DMS53 (cell line): ENCODE measurements around the gene PPIL6.
A peak's percentile ranks its signal among the peaks of the same experiment; 100 is the strongest.

Experiments used
- DNase-seq: peaks from one replicate; lab custom pipeline; 2025; lab: John Stamatoyannopoulos, UW

Gene PPIL6

DNA sequence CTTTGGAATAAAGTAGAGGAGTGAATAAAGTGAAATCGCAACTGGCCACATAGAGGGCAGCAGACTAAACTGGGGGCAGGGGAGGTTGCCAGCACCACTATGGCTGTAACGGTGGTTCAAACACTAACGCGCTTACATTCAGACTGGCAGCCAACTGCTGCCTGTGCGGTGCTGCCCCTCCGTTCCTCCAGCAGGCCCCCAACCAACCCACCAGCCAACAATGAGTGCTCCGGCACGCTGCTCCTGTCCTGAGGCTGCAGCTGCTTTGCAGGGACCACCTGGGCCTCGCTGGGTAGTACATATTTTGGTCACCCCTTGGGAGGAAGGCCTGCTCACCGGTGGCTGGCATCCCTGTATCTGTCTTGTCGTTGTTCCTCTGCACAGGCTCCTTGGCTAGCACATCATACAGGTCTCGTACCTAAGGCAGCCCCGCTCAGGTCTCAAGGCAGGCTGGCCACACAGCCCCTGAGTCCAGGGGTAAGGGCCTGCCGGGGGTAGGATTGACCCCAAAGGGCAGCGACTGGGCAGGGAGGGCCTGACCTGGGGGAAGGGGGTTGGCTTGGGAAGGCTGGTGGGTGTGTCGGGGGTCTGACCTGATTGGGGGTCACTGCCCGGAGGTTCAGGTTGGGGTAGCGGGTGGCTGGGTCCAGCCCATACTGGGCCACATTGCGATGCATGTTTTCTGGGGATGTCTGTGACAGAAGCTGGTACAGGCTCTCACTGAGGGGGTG lies 8.8 kb upstream of the PPIL6 start:
- DNase-seq: no peak

DNA sequence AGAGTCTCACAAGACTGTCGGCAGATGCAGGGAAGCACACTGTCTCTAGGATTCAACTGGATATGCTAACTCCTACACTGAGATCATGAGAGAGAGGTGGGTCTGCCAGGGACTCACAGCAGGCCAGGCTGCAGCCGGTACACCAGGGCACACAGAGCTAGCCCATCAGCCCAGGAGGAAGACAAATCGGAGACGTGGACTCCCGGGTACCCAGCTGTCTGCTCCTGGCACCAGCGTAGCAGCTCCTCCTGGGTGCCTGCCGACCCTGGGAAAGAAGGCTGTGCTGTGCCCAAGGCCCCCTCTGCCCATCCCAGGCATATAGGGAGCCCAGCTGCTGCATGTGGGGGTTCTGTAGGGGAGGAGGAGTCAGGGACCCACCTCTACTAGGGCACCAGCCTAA lies 8.2 kb upstream of the PPIL6 start:
- DNase-seq: no peak

DNA sequence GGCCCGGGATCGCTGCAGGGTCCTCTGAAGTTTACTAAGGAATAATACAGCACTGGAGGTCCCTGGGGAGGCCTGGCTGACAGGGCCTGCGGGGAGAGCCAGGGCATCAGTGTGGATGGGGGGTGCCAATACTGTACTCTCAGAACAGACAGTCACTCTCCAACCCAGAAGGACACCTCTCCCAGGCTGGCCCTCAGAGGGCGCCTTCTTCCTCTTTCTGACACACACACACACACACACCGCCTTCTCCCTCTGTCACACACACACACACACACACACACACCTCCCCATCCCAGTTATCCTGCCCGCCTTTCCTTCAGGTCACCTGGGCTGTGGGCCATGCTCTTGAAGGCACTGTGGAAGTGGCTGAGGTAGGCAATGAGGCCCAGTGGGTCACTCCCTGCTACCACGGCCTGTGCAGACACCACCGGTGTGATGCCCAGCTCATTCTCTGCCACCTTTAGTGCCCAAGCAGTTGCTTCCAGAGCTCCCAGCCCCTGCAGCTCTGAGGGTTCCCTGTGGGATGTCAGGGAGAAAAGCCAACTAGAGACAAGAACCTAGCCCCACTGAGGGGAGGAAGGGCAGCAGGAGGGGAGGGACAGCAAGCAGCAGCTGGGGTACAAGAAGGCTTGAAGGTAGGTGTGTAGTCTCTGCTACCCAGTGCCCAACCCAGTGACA lies 7.6 kb upstream of the PPIL6 start:
- DNase-seq: peak; percentile 50

DNA sequence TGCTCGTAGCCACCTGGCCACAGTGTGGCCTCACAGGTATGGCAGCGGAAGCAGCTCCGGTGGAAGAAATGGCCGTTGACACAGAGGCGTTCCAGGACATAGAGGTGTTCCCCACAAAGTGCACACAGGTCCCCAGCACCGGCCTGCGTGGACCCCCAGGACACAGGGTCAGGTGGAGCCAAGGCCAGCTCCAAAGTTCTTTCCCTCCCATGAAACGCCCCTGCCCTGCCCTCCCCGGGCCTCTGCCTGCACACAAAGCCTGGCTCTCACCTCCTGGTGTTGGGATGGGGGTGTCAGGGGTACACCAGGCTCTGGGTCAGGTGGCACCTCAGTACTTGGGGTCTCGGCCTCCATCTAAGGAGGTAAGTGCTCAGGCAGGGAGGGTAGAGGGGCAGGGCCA lies 6.7 kb upstream of the PPIL6 start:
- no peak for DNase-seq

DNA sequence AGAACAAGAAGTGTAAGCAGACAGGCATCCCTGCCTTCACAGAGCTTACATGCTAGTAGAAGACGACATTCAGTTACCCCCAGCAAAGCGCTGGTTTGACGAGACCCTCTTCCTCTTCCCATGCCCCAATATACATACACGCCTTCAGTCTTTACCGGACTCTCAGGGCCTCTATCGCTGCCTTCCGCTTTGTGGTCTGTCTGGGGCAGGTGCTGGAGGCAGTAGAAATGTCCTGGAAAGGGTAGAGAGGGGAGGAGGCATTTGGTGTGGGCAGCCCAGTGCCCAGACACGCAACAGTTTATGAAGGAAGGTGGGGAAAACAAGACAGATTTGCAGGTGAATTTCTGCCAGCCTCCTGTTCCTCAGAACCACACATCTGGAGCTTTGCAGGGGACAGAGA lies 6.1 kb upstream of the PPIL6 start:
- DNase-seq: no peak

DNA sequence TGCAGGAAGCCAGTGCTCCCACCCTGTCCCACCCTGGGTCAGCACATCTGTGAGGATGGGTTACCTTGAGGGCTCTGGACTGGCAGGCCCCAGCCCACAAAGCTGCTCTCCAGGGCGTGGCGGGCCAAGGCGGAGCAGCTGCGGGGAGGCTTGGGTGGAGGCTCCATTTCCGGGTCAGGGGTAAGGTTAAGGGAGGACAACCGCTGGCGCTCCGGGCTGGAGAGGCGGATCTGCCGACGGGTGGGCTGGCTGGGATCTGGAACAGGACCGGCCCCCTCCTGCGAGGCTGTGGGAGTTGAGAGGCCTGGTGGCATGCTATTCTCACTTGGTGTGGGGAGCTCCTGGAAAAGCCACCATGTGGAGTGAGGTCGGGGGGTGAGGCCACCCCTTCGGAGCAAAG lies 5.6 kb upstream of the PPIL6 start:
- no peak for DNase-seq

DNA sequence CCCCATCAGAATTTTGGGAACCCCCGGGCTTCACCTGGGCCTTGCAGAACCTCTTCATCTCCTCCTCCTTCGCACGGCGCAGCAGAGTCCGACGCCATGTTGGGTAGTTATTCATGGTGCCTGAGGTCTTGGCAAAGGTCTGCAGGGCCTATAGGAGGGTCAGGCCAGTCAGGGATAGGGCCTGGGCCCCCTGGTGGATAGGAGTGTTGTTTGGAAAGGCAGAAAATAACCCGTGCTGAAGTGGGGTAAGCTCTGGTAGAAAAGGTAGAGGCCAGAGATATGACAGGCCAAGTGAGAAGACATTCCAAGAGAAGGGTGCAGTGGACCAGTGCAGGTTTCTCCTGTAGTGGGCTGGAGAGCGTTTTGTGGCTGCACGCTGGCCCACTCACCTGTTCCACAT lies 5.0 kb upstream of the PPIL6 start:
- DNase-seq: peak; percentile 14

DNA sequence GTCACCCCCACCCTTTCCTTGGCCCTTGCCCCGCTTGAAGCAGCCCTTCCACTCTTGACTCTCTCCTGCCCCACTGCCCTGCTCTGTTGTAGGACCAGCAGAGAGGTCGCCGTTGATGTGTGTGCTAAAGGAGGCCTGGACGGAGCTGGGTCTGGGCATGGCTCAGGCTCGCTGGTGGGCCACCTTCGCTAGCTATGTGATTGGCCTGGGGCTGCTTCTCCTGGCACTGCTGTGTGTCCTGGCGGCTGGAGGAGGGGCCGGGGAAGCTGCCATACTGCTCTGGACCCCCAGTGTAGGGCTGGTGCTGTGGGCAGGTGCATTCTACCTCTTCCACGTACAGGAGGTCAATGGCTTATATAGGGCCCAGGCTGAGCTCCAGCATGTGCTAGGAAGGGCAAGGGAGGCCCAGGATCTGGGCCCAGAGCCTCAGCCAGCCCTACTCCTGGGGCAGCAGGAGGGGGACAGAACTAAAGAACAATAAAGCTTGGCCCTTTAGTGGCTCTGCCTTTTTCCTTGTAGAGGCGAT lies 3.1 kb upstream of the PPIL6 start:
- no peak for DNase-seq

DNA sequence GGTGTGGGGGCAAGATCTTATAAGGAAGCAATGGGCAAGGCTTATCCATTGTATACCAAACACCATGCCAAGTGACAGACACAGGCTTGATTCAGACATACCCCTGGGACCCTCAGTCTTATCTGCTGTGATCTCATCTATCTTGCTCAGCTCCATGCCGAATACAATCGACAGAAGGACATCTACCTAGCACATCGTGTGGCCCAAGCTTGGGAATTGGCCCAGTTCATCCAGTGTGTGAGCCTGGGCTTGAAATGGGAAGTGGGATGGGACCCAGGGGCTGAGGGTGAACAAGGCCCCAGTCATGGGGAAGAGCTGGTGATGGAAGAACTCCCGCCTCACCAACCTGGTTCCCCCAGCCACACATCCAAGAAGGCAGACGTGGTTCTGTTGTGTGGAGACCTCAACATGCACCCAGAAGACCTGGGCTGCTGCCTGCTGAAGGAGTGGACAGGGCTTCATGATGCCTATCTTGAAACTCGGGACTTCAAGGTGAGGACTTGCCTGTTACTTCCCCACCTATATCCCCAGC lies 2.0 kb upstream of the PPIL6 start:
- no peak for DNase-seq

DNA sequence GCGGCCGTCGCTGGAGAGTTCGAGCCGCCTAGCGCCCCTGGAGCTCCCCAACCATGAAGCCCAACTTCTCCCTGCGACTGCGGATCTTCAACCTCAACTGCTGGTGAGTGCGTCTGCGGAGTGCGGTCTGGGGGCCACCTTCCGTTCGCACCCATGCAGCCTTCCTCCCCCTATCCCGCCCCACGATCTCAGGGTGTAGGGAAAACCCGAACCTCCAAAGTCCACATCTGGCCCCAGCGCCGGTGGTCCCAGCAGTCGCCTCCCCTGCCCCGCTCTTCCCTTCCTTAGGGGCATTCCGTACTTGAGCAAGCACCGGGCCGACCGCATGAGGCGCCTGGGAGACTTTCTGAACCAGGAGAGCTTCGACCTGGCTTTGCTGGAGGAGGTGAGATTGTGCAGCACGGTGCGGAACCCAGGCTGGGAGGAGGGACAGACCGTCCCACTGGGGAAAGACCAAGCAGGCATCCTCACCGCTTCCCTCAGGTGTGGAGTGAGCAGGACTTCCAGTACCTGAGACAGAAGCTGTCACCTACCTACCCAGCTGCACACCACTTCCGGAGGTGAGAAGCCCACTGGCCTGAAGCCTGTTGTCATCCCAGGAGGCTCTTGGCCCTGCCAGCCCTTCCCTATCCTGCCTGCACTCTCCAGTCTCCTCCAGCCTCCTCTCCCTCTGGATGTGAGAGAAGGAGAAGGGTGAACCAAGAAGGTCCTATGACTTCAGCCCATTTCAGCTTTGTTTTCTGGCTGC lies 815 bp upstream of the PPIL6 start:
- peak; percentile 72 for DNase-seq

DNA sequence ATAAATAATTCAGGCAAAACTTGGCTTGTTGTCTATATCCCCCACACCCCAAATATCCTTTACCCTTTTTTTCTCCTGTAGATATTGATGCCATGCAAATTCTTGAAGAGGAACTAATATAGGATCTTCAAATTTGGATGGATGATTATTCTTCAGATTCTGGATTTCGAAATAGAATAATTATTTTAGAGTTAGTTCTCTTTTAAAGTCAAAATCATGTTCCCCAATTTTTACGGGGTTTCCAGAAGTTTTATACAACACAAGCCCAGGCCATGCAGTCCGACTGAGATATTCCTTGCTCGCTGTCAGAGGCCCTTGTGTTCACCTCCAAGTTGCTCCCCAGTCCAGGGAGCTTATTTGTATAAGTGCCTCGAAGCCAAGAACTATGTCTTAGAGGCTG lies 4.4 kb downstream of the PPIL6 start:
- DNase-seq: no peak

DNA sequence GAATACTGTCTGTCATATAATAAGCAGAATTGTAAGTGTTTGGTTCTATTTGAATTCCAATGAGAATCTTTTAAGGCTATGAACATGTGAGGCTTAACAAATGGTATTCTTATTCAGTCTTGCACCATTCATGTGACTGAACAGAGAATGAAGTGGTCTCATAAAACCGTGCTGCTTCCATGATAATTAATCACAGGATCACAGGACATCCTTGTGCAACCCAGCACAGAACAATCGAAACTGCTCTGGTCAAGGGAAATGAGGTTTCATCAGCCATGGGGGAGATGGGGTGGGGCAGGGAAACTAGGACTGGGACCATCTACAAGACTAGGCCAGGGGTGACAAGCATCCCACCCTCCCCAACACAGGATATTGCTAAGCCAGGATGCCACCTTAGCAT lies 6.0 kb downstream of the PPIL6 start:
- no peak for DNase-seq

DNA sequence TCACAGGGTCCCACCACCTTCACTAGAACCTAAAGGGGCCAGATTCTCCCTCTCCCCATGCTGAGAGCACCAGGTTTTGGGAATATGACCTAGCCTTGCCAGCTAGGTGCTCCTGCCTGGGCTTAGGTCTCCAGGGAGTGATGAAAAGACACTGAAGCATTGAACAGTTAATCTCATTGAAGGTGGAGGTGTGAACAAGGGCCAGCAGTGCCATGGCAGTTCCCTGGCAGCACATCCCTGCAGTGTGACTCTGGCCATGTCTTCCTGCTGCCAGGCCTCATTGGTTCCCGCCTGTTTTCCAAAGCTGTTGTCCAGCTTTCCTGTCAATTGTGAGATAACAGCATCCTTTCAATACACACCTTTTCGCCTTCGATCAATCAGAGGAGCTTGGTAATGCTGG lies 10.9 kb downstream of the PPIL6 start:
- no peak for DNase-seq

DNA sequence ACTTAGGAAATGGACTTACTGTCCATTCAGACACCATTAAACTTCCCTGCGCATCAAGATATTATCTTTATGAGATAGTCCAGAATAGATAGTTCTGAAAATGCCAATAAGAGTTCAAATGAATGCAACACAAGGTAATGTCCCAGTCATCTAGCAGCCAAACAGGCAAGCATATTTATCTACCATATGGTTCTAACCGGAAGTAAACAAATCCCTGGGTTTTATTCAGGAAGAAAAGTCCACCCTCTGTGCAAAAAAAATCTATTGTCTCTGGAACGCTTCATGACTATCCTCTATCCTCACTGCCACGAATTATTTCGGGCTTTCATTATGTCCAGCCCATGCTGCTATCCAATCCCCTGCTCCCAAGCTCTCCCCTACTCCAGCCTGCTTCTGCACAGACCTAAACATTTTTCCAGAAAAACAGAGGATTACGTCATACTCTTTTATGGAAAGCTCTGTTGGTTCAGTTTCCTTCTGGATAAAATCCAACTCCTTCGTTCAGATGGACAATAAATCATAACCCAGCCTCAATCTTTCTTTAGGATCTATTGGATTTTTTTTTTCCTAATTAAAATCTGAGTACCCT lies 11.4 kb downstream of the PPIL6 start:
- DNase-seq: peak; percentile 13

DNA sequence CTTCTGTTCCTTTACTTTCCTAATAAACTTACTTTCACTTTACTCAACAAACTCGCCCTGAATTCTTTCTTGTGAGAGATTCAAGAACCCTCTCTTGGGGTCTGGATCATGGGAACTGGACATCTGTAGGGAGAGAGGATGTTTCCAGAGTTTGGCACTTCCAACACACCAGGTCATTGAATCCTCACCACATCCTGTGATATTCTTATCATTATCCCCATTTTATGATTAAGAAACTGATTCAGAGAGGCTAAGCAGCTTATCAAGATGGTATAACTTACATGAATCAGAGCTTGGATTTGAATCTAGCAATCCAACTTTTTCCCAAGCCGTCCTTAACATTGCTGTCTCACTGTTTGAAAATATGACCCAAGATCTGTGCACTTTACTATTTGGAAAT lies 15.5 kb downstream of the PPIL6 start:
- no peak for DNase-seq

DNA sequence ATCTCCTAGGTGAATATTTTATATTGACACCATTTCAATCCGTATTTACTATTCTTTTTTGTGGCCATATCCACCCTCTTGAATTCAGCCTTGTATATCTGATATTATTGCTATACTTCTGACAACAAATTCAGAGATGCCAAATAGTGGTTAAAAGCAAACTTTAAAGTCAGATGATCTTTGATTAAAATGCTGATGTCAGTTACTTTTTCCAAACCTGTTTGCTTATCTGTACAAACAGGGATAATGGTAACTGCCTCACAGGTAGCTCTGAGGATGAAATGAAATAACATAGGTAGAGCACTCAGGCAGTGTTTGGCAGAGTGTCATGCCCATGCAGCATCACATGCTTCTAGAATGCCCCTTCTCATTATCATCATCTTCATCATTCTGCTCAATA lies 19.2 kb downstream of the PPIL6 start:
- no peak for DNase-seq

DNA sequence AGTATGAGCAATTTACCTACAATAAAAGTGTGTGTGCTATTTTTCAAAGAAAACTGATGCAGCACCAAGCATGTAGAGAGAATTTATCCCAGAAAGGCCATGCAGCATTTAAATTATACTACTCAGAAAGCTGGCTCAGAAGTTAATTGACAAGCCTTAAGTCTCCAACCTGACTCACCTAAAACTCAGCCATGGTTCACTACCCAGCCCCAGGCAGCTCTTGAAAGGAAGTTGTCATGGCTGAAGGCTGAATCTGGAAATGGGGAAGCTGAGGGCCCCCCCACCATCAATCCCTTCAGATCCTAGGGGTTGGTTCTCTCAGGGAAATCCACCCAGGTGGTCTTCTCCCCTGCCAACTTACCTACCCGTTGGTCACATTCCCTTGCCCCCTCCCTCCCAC lies 19.7 kb downstream of the PPIL6 start:
- DNase-seq: no peak

DNA sequence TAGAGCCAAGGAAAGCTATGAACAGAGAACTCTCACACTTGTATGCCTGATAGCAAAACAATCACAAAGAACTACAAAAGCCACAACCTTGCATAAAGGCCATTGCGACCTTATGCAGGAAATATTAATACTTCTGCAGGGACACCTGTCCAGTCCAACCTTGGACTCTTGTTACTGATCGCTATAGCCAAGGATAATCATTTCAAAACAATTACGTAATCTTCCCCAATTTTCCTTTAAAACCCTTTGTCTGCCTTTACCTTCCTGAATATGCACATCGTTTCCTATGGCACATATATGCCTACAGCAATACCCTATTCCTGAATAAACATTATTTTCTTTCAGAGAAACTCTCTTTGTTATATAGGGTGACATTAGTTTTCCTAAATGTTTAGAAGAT lies 22.8 kb downstream of the PPIL6 start:
- no peak for DNase-seq

DNA sequence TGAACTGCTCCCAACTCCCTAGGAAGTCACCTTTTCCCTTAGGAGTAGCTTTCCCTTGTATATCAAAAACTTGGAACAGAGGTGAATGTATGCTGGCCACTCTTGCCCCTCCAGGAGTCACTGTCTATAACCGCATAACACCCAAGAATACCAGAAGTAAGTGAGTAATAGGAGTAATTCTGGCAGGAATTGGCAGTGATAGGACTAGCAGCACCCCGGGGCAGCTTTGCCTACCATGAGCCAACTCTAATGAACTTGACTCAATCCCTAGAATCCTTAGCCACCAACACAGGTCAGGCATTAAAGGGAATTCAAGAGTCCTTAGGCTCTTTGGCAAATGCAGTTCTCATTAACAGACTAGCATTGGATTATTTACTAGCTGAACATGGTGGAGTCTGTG lies 29.4 kb downstream of the PPIL6 start:
- no peak for DNase-seq

DNA sequence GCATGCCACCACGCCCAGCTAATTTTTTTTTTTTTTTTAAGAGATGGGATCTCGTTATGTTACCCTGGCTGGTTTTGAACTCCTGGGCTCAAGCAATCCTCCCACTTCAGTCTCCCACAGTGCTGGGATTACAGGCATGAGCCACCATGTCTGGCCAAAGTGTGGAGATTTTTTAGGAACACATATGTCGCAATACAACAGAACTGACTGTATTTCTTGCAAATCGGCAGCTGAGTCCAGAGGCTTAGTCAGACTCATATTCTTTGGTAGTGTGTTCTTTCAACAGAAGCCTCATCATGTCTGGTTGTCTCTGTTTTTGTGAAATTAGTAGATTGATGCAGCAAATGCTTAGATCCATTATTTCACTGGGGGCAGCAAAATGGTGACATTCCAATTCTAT lies 34.2 kb downstream of the PPIL6 start:
- DNase-seq: no peak

DNA sequence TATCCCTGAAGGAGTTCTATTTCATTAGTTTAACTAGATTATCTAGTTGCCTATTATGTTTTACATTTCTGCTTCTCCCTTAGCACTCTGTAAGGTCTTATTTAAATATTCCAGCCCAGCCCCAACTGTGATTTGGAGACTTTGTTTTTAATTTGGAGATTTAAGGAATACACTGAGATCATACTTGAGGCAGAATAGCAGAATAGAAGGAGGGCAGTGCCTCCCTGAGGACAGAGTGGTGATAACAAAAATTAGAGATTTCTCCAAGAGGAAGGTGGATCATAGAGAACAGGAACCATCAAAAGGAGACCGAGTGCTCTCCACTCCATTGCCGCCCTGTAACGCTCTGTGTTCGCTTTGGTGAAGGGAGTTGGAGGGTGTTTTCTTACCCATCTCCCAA lies 43.4 kb downstream of the PPIL6 start:
- DNase-seq: peak; percentile 18

DNA sequence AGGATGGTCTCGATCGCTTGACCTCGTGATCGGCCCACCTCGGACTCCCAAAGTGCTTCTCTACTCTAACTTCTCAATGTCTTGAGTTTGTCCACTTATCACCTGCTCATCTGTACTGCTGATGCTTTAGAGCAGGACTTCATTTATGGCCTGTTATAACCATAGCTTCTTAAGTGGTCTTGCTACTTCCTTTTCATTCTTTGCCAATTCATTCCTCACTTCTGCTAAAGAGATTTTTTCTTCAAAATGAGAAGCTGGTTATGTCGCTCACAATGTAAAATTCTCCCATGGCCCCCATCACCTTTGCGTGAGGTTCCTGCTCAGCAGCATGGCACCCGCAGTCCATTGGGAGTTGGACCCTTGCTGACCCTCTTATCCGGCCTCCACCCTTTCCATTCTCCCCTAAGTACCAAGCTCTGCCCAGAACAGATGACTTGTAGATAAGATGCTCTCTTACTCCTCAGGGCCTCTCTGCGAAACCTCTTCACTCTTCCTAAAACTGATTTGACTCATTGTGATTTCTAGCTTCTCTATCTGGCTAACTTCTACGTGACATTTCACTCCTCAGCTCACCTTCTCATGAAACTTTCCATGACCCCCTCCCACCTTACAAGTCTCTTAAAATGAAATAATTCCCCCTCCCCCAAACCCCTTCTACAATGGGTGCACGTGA lies 44.2 kb downstream of the PPIL6 start:
- no peak for DNase-seq
